ENCODE results near the gene OASL. TPM values are rescaled to one million over a fixed set of nuclear protein-coding genes. Genes with fewer than 3 reads are reported as not detected.

Gene OASL
- total RNA-seq, 5 donors from 2014 or later (not counting 1 experiment from before 2014, with no cell fraction given), result 6.0 to 17.6 (median 8.9) TPM

- H3K4me3 Mint-ChIP-seq, result no peak overlapping the region
These were observed 50.4 kb downstream of the OASL start for GRCh38 chr12:120988658-120989057.

GRCh38 chr12:120988234-120988633, 50.8 kb downstream of the OASL start:
- H3K4me1 Mint-ChIP-seq, result no peaks in the 10 kb centered on the region
- no peak overlapping the region for H3K4me3 ChIP-seq (ENCODE audit: control insufficient read depth in 1 of 2, extremely low read depth in 1 of 2, low read length in 1 of 2)
- no peaks in the 10 kb centered on the region for H3K36me3 Mint-ChIP-seq
- ChIA-PET POLR2A (no interaction called here), CTCF (no interaction called here)
- H3K9me3 ChIP-seq, result no peaks in the 10 kb centered on the region
- 88% methylated on average over 2 of the region's 4 CpGs for WGBS (ENCODE audit: insufficient coverage)
- no peak overlapping the region for H3K4me3 Mint-ChIP-seq
- no peaks in the 10 kb centered on the region for H3K27me3 Mint-ChIP-seq
- ATAC-seq (replicated peaks in 1 of 4) (no peak), DNase-seq (no peak)
- no peaks in the 10 kb centered on the region for H3K4me1 ChIP-seq (ENCODE audit: control insufficient read depth in 1 of 2, extremely low read depth in 1 of 2, insufficient read depth in 2 of 2, low read length in 2 of 2)
- H3K27ac ChIP-seq (ENCODE audit: low read length), result no peak overlapping the region
- no peaks in the 10 kb centered on the region for H3K36me3 ChIP-seq (ENCODE audit: control insufficient read depth in 2 of 2, extremely low read depth in 1 of 2, insufficient read depth in 1 of 2, low read length in 1 of 2)
- H3K9me3 Mint-ChIP-seq, result no peaks in the 10 kb centered on the region
- H3K27me3 ChIP-seq (replicated peaks in 1 of 2; ENCODE audit: control insufficient read depth in 2 of 2, extremely low read depth in 1 of 2, insufficient read depth in 2 of 2, low read length in 1 of 2), result peaks cover 0 to 7% of the 10 kb centered on the region in 2 experiments
- no peak overlapping the region for H3K27ac Mint-ChIP-seq

More at GRCh38 chr12:120988658-120989057, 50.4 kb downstream of the OASL start:
- no peak overlapping the region for H3K27ac ChIP-seq (ENCODE audit: low read length)
- no peaks in the 10 kb centered on the region for H3K36me3 ChIP-seq (ENCODE audit: control insufficient read depth in 2 of 2, extremely low read depth in 1 of 2, insufficient read depth in 1 of 2, low read length in 1 of 2)
- ChIA-PET POLR2A (no interaction called here), CTCF (no interaction called here)
- H3K4me1 Mint-ChIP-seq, result no peaks in the 10 kb centered on the region
- H3K9me3 Mint-ChIP-seq, result no peaks in the 10 kb centered on the region
- H3K9me3 ChIP-seq, result no peaks in the 10 kb centered on the region
- H3K36me3 Mint-ChIP-seq, result no peaks in the 10 kb centered on the region
- 82% methylated on average over 8 of the region's 17 CpGs for WGBS (ENCODE audit: insufficient coverage)
- H3K27me3 ChIP-seq (replicated peaks in 1 of 2; ENCODE audit: control insufficient read depth in 2 of 2, extremely low read depth in 1 of 2, insufficient read depth in 2 of 2, low read length in 1 of 2), result peaks cover 0 to 7% of the 10 kb centered on the region in 2 experiments
- H3K27ac Mint-ChIP-seq, result no peak overlapping the region
- ATAC-seq (replicated peaks in 1 of 4) (no peak), DNase-seq (no peak)
- no peaks in the 10 kb centered on the region for H3K4me1 ChIP-seq (ENCODE audit: control insufficient read depth in 1 of 2, extremely low read depth in 1 of 2, insufficient read depth in 2 of 2, low read length in 2 of 2)
- H3K4me3 ChIP-seq (ENCODE audit: control insufficient read depth in 1 of 2, extremely low read depth in 1 of 2, low read length in 1 of 2), result no peak overlapping the region
- no peaks in the 10 kb centered on the region for H3K27me3 Mint-ChIP-seq

GRCh38 chr12:120984351-120984898, 54.6 kb downstream of the OASL start:
- H3K4me3 Mint-ChIP-seq, result no peak overlapping the region
- Histone ChIP-seq H3K27me3 (replicated peaks in 1 of 2; ENCODE audit: control insufficient read depth in 2 of 2, extremely low read depth in 1 of 2, insufficient read depth in 2 of 2, low read length in 1 of 2) (peaks cover 0 to 15% of the 10 kb centered on the region in 2 experiments), H3K27ac (ENCODE audit: low read length) (no peak overlapping the region), H3K4me1 (ENCODE audit: control insufficient read depth in 1 of 2, extremely low read depth in 1 of 2, insufficient read depth in 2 of 2, low read length in 2 of 2) (no peaks in the 10 kb centered on the region), H3K36me3 (ENCODE audit: control insufficient read depth in 2 of 2, extremely low read depth in 1 of 2, insufficient read depth in 1 of 2, low read length in 1 of 2) (no peaks in the 10 kb centered on the region), H3K9me3 (no peaks in the 10 kb centered on the region), H3K4me3 (ENCODE audit: control insufficient read depth in 1 of 2, extremely low read depth in 1 of 2, low read length in 1 of 2) (no peak overlapping the region)
- ATAC-seq (replicated peaks in 1 of 4), result no peak
- no peaks in the 10 kb centered on the region for H3K9me3 Mint-ChIP-seq
- ChIA-PET POLR2A (no interaction called here), CTCF (no interaction called here)
- no peaks in the 10 kb centered on the region for H3K36me3 Mint-ChIP-seq
- no CpG with 5 or more reads among the region's 3 CpGs for WGBS (ENCODE audit: insufficient coverage)
- no peaks in the 10 kb centered on the region for H3K4me1 Mint-ChIP-seq
- H3K27ac Mint-ChIP-seq, result no peak overlapping the region
- H3K27me3 Mint-ChIP-seq, result no peaks in the 10 kb centered on the region
- DNase-seq, result no peak

GRCh38 chr12:120983759-120984158, 55.3 kb downstream of the OASL start:
- 79% methylated on average over 3 of the region's 4 CpGs for WGBS (ENCODE audit: insufficient coverage)
- H3K27me3 ChIP-seq (replicated peaks in 1 of 2; ENCODE audit: control insufficient read depth in 2 of 2, extremely low read depth in 1 of 2, insufficient read depth in 2 of 2, low read length in 1 of 2), result peaks cover 0 to 14% of the 10 kb centered on the region in 2 experiments
- no peak for DNase-seq
- H3K9me3 Mint-ChIP-seq, result no peaks in the 10 kb centered on the region
- H3K36me3 ChIP-seq (ENCODE audit: control insufficient read depth in 2 of 2, extremely low read depth in 1 of 2, insufficient read depth in 1 of 2, low read length in 1 of 2), result no peaks in the 10 kb centered on the region
- no peaks in the 10 kb centered on the region for H3K36me3 Mint-ChIP-seq
- H3K27me3 Mint-ChIP-seq, result no peaks in the 10 kb centered on the region
- H3K4me1 ChIP-seq (ENCODE audit: control insufficient read depth in 1 of 2, extremely low read depth in 1 of 2, insufficient read depth in 2 of 2, low read length in 2 of 2), result no peaks in the 10 kb centered on the region
- no peaks in the 10 kb centered on the region for H3K4me1 Mint-ChIP-seq
- ATAC-seq (replicated peaks in 1 of 4), result no peak
- H3K4me3 ChIP-seq (ENCODE audit: control insufficient read depth in 1 of 2, extremely low read depth in 1 of 2, low read length in 1 of 2), result no peak overlapping the region
- H3K27ac Mint-ChIP-seq, result no peak overlapping the region
- CTCF ChIA-PET, result no interaction called here
- POLR2A ChIA-PET, result no interaction called here
- no peak overlapping the region for H3K27ac ChIP-seq (ENCODE audit: low read length)
- H3K4me3 Mint-ChIP-seq, result no peak overlapping the region
- no peaks in the 10 kb centered on the region for H3K9me3 ChIP-seq

- WGBS (ENCODE audit: insufficient coverage), result 94% methylated on average over 2 of the region's 7 CpGs
- Mint-ChIP-seq H3K4me1 (no peaks in the 10 kb centered on the region), H3K36me3 (no peaks in the 10 kb centered on the region), H3K27me3 (no peaks in the 10 kb centered on the region), H3K4me3 (no peak overlapping the region), H3K9me3 (no peaks in the 10 kb centered on the region), H3K27ac (no peak overlapping the region)
- peaks cover 0 to 11% of the 10 kb centered on the region in 2 experiments for H3K27me3 ChIP-seq (replicated peaks in 1 of 2; ENCODE audit: control insufficient read depth in 2 of 2, extremely low read depth in 1 of 2, insufficient read depth in 2 of 2, low read length in 1 of 2)
- POLR2A ChIA-PET, result interaction anchor here in 1 of 2 donors (0.7 kb wide), 1 partner anchor 394 kb away, joined by 4 read pairs; no protein-coding TSS in a partner anchor
- no peak overlapping the region for H3K27ac ChIP-seq (ENCODE audit: low read length)
- H3K36me3 ChIP-seq (ENCODE audit: control insufficient read depth in 2 of 2, extremely low read depth in 1 of 2, insufficient read depth in 1 of 2, low read length in 1 of 2), result no peaks in the 10 kb centered on the region
- no peak overlapping the region for H3K4me3 ChIP-seq (ENCODE audit: control insufficient read depth in 1 of 2, extremely low read depth in 1 of 2, low read length in 1 of 2)
- no peaks in the 10 kb centered on the region for H3K9me3 ChIP-seq
- no peaks in the 10 kb centered on the region for H3K4me1 ChIP-seq (ENCODE audit: control insufficient read depth in 1 of 2, extremely low read depth in 1 of 2, insufficient read depth in 2 of 2, low read length in 2 of 2)
- DNase-seq, result no peak
- ATAC-seq (replicated peaks in 1 of 4), result no peak
- CTCF ChIA-PET, result no interaction called here
These were observed 56.4 kb downstream of the OASL start for GRCh38 chr12:120982659-120983058.

- H3K4me1 ChIP-seq (ENCODE audit: control insufficient read depth in 1 of 2, extremely low read depth in 1 of 2, insufficient read depth in 2 of 2, low read length in 2 of 2), result no peaks in the 10 kb centered on the region
- Mint-ChIP-seq H3K36me3 (no peaks in the 10 kb centered on the region), H3K27ac (no peak overlapping the region), H3K9me3 (no peaks in the 10 kb centered on the region), H3K4me3 (no peak overlapping the region), H3K27me3 (no peaks in the 10 kb centered on the region), H3K4me1 (no peaks in the 10 kb centered on the region)
- POLR2A ChIA-PET, result no interaction called here
- no peak overlapping the region for H3K4me3 ChIP-seq (ENCODE audit: control insufficient read depth in 1 of 2, extremely low read depth in 1 of 2, low read length in 1 of 2)
- CTCF ChIA-PET, result interaction anchor here (0.6 to 0.9 kb wide), 2 partner anchors 401 to 551 kb away, joined by 3 to 5 read pairs; no protein-coding TSS in a partner anchor
- DNase-seq (no peak), ATAC-seq (replicated peaks in 1 of 4) (no peak)
- H3K36me3 ChIP-seq (ENCODE audit: control insufficient read depth in 2 of 2, extremely low read depth in 1 of 2, insufficient read depth in 1 of 2, low read length in 1 of 2), result no peaks in the 10 kb centered on the region
- H3K27me3 ChIP-seq (replicated peaks in 1 of 2; ENCODE audit: control insufficient read depth in 2 of 2, extremely low read depth in 1 of 2, insufficient read depth in 2 of 2, low read length in 1 of 2), result peaks cover 0 to 11% of the 10 kb centered on the region in 2 experiments
- 64% methylated on average over 5 of the region's 6 CpGs for WGBS (ENCODE audit: insufficient coverage)
- no peaks in the 10 kb centered on the region for H3K9me3 ChIP-seq
- no peak overlapping the region for H3K27ac ChIP-seq (ENCODE audit: low read length)
These were observed 57.6 kb downstream of the OASL start for GRCh38 chr12:120981407-120981941.

Data from T-cell (primary cell).